HG03378 (cell line): ENCODE results near the gene DLG1.

Experiments used
- ATAC-seq: cut with Tn5 transposase; IDR thresholded peaks from one replicate; pipeline ENCODE4 v1.9.1; 2021; ENCODE audit warnings: mild to moderate bottlenecking, moderate library complexity; ENCODE audit not compliant: unreplicated experiment

Gene DLG1

DNA sequence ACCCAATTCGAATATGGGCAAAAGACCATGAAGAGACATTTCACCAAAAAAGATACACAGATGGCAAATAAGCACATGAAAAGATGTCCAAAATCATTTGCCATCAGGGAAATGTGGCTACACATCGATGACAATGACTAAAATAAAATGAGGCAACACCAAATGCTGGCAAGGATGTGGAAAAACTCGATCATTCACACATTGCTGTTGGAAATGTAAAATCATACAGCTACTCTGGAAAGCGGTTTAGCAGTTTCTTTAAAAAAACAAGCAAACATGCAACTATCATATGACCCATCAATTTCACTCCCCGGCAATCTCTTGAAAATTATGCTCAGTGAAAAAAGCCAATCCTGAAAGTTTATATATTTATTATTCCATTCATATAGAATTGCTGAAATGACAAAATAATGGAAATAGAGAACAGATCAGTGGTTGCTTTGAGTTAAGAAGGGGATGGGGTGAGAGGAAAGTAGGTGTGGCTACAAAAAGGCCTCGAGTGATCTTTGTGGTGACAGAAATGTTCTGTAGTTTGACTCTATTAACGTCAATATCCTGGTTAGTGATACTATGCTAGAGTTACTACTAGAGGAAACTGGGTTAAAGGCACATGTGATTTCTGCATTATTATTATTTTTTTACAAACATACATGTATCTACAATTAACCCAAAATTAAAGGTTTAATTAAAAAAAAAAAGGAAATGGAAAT lies 45.0 kb downstream of the DLG1 start:
- no peak for ATAC-seq

DNA sequence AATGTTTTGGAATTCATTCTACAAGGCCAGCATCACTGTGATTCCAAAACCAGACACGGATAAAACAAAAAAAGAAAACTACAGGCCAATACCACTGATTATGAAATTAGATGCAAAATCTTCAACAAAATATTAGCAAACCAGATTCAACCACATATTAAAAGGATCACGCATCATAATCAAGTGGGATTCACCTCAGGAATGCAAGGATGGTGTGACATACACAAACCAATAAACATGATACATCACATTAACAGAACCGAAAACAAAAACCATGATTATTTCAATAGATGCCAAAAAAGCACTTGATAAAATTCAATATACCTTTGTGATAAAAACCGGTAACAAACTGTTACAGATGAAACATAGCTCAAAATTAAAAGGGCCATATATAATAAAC lies 48.9 kb downstream of the DLG1 start:
- no peak for ATAC-seq

DNA sequence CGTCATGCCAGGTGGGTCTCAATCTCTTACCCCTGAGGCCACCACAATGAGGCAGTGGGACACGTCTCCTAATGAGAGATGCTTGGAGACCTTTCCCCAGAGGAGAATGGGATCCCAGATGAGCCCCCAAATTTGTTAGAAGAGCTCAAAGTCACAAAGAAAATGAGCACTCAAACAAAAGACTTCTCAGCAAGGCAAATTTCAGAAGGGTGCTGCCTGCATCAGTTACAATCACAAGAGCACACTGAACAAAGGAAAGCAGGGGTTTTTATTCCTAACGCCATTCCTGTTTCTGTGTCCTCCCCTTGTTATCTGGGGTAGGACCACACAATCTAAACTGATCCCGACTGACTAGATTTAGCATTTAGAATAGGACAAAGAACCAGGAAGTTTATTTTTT lies 50.1 kb downstream of the DLG1 start:
- no peak for ATAC-seq

GRCh38 chr3:197244751-197245150 lies 53.7 kb downstream of the DLG1 start:
- ATAC-seq = no peak

DNA sequence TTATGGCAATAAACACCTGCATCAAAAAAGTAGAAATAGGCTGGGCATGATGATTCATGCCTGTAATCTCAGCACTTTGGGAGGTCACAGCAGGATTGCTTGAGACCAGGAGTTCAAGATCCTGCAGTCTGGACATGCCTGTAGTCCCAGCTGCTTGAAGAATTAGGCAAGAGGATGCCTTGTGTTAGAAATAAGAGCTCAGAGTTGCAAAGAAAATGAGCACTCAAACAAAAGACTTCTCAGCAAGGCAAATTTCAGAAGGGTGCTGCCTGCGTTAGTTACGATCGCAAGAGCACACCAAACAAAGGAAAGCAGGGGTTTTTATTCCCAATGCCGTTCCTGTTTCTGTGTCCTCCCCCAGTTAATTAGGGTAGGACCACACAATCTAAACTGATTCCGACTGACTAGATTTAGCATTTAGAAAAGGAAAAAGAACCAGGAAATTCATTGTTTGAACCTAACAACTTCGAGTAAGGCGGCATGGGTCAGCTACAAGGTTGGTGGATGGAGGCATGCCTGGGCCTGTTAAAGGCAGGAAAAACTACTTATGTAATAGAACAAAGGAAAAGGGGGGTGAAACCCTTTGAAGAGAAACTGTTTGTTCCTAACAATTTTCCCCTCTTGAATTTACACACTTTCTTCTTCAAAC lies 55.5 kb downstream of the DLG1 start:
- no peak for ATAC-seq

- no peak for ATAC-seq
Measured at GRCh38 chr3:197241173-197241572, 57.2 kb downstream of the DLG1 start.

DNA sequence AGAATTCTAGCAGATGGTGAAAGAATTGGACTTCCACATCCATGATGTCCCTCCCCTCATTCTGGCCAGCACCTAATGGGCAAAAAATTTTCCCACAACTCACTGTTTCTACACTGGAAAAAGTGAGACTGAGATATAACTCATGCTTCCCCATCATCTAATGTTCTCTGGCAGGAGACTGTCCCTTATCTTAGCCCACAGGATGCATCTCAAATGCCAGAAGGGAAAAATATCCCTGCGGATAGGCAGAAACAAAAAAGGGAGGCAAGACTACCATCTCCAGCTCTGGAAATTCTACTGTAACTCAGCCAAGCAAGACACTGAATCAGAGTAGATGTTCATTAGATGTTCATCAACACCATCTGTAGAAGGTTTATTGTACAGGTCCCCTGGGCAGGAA lies 58.6 kb downstream of the DLG1 start:
- no peak for ATAC-seq

- no peak for ATAC-seq
Measured at GRCh38 chr3:197238842-197239241, 59.6 kb downstream of the DLG1 start.

DNA sequence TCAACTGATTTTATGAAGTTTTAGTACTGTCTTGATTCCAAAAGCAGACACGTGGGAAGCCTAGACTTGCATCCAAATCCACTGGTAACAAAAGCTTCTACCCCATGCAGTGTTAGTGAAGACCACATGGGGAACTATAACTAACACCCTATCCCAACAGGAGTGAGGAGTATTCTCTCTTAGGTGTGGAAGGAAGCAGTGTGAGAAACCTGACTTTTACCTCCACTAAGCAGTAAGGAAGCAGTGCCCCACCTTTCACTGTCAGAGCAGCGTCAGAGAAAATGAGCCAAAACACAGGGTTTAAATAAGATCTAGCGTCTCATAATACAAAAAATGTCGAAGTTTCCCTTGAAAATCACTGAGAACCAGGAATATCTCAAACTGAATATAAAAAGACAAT lies 60.5 kb downstream of the DLG1 start:
- no peak for ATAC-seq

DNA sequence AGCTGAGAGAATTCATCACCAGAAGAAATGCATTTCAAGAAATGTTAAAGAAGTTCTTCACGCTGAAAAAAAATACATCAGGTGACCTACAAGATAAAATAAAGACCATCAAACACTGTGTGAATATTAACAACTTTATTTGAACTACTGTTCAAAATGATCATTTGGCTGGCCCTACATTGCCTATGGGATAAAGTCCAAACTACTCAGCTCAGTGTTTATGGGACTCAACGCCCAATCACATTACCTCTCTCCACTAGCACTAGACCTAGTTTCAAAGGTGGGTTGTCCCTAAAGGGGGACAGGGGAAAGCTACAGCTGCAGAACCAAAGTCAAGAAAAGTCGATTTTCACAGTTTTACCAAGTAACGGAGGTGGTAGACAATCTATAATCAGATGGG lies 62.0 kb downstream of the DLG1 start:
- ATAC-seq = no peak

- ATAC-seq = no peak
Measured at GRCh38 chr3:197234947-197235914, 63.2 kb downstream of the DLG1 start.

DNA sequence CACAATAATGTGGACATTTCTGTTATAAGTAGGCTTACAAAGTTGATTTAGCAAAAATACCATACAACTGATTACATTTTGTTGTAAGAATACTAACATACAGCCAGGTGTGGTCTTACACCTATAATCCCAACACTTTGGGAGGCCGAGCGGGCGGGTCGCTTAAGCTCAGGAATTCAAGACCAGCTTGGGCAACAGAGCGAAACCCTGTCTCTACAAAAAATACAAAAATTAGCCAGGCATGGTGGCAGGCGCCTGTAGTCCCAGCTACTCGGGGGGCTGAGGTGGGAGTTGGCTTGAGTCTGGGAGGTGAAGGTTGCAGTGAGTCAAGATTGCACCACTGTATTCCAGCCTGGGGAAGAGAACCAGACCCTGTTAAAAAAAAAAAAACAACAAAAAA lies 67.1 kb downstream of the DLG1 start:
- ATAC-seq = no peak

DNA sequence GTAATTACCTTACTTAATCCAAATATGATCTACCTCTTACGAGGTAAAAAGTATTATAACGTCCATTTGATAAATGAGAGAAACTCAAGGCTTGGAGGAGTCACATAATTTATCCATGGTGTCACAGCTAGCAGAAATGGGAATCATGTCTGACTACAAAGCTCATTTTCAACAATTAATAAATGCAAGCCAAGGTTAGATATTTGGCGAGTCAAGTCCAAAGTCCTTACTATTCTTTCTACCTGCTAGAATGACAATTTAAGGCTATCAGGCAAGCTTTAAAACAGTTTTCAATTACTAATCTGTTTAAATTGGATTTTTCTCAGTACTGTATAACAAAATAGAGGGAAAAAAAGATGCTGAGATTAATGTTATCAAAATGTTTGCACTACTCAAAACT lies 68.6 kb downstream of the DLG1 start:
- ATAC-seq = no peak

- no peak for ATAC-seq
Measured at GRCh38 chr3:197229178-197229577, 69.2 kb downstream of the DLG1 start.

- no peak for ATAC-seq
Measured at GRCh38 chr3:197227780-197228574, 70.4 kb downstream of the DLG1 start.

DNA sequence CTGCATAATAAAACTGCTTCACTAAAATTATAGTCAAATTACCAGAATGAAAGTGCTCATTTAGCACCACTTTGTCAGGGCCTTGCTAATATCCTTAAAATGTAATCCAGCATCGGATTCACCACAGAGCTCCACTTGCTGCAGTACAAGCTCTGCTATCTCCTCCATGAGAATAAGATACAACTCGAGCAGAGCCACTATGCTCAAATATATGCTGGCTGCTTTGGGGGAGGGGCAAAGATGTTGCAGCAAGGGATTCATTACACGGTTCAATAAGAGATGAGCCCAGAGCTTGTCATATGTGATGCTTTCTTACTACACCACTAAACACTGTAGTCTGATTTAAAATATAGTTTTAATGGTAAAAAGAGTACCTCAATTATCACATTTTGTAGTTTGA lies 72.2 kb downstream of the DLG1 start:
- no peak for ATAC-seq

DNA sequence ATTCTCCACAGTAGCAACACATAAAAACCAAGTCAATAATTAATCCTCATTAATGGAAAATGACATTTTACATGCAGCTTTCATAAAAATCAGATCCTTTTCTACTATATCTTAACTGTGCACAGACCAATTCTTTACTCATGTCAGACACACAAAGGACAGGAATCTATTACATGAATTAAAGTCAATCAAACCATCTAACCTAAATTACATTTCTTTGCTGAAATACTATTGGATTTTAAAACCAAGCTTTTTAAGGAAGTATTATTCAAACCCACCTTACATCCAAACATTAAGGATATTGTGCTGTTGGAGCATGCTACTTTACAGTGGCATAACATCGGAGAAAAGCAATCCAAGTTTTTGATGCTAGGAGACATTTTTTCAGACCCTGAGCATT lies 72.8 kb downstream of the DLG1 start:
- ATAC-seq = no peak

DNA sequence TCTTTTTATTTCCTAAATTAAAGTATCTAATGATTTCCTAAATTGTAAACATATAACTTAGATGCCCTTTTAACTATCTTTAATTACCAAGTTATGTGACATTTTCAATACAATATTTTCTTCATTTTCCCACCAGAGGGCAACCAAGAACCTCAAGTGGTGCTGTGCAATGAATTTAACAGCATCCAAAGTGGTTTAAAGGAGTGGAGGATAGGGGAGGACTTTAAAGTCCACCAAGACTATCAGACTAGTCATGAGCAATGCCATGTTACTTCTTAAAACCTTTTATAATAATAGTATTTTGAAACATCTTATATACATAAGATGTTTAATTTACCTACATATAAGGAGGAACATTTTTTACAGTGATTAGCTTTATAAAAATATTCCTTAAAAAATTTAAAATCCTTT lies 74.4 kb downstream of the DLG1 start:
- no peak for ATAC-seq

DNA sequence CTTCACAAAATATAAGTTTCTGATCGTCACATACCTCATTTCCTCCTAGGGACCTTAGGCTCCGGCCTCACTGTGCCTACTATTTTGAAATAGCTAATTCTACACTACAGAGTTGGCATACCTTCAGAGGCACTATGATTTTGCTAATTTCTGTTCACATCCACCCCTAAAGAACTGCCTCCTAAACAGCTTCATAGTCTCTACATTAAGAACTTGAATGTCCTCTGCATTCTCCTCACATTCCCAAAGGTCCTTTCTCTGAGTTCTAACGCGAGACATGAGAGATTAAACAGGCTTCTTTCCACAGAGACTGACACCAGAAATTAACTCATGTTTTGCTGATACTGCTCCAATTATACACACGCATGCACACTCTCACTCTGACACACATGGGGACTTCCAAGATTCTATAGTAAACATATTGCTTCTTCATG lies 75.5 kb downstream of the DLG1 start:
- ATAC-seq = no peak

DNA sequence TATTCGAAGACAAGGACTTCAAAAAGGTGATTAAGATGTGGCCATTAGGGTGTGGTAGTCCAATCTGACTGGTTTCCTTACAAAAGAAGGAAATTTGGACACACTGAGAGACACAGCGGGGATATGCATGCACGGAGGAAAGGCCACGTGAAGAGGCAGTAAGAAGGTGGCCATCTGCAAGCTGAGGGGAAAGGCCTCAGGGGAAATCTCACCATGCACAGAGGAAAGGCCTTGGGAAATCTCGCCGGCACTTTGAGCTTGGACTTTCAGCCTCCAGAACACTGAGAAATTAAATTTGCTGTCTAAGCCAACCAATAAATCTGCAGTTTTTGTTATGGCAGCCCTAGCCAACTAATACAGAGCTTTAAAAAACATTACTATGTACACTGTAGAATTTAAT lies 78.8 kb downstream of the DLG1 start:
- no peak for ATAC-seq

DNA sequence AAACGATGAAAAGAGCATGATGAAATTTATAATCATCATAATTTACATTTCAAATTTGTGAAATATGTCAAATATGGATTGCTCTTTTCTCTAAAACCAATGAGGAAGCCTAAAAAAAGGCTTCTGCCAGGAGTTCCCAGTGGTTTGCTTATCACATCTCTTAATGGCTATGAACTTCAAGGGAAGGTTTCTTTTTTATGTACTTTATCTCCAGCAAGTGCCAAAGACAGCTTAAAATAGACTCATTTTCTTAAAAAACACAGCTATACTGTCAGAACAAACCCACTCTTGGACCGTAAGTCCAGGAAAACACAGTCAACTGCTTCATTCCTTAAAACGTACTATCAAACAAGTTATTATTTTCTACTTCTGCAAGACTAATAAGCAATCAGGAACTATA lies 80.2 kb downstream of the DLG1 start:
- no peak for ATAC-seq
